NCI-H526 treated with DMSO at 0.1 percent for 48 hours (cell line): ENCODE data around the gene MYL3.
A peak's percentile ranks its signal among the peaks of the same experiment; 100 is the strongest.

Experiments used
- DNase-seq: peaks from one replicate; lab custom pipeline; 2025; lab: John Stamatoyannopoulos, UW

The MYL3 gene

DNA sequence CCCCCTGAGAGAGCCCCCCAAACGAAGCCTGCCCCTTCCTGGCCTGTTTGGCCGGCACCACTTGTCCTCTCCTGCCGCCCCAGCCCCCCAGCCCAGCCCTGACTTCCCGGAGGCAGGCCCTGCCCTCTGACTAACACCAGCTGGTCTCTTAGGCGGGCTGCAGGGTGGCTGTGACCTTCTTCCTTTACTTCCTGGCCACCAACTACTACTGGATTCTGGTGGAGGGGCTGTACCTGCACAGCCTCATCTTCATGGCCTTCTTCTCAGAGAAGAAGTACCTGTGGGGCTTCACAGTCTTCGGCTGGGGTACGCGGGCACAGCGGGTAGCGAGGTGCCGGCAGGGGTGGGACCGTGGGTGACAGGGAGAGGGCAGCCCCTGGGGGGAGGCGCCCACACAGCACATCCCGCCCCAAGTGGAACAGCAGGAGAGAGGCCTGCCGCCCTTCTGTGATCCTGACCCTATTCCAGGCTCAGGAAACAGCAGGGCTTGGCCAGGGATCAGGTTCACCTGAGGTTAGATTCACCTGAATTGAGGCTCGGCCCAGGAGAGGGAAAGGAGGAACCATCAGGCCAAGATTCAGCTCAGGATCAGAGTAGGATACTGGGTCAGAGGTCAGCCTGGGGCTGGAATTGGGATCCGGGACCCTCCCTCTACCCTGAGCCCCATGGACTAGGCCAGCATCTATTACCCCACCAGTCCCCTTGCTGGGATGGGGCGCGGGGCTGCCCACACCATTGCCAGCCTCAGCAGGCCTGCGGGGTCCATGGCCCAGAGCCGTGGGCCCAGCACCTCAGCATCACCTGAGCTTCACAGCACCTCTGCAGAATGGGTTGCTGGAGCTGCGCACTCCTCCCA is 36.1 kb upstream of the MYL3 start:
- DNase-seq: no peak

DNA sequence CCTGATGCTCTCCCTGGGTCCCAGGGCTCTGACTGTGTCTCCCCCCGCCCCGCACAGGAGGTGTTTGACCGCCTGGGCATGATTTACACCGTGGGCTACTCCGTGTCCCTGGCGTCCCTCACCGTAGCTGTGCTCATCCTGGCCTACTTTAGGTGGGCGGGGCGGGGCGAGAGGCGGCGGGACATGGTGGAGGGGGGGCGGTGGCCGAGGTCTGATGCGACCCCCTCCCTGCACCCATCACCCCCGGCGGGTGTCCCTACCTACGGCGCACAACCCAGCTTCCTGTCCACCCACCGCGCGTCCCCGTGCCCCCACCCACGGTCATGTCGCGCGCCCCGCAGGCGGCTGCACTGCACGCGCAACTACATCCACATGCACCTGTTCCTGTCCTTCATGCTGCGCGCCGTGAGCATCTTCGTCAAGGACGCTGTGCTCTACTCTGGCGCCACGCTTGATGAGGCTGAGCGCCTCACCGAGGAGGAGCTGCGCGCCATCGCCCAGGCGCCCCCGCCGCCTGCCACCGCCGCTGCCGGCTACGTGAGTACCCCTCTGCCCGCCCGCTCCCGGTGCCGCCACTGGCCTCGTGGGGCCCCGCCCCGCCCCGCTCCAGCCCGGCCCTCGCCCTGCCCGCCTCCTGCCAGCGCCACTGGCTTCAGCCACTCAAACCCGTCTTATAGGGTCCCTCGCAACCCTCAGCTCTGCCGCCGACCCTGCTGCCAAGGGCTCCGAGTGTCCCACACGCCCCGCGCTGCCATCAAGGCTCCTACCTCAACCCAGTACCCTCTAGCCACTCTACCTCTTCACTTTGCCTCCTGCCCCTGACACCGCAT is 35.3 kb upstream of the MYL3 start:
- no peak for DNase-seq

DNA sequence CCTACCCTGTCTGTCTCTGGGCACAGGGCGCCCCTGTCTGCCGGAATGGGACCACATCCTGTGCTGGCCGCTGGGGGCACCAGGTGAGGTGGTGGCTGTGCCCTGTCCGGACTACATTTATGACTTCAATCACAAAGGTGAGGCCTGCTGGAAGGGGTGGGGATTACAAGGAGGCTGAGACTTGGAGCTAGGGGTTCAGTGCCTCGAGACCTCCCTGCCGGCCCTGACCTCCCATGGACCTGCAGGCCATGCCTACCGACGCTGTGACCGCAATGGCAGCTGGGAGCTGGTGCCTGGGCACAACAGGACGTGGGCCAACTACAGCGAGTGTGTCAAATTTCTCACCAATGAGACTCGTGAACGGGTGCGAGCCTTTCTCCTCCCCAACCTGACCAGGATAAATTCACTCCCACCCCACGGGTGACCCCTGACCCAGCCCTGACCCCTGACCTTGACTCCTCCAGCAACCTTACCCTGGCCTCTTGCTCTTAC is 34.6 kb upstream of the MYL3 start:
- no peak for DNase-seq

DNA sequence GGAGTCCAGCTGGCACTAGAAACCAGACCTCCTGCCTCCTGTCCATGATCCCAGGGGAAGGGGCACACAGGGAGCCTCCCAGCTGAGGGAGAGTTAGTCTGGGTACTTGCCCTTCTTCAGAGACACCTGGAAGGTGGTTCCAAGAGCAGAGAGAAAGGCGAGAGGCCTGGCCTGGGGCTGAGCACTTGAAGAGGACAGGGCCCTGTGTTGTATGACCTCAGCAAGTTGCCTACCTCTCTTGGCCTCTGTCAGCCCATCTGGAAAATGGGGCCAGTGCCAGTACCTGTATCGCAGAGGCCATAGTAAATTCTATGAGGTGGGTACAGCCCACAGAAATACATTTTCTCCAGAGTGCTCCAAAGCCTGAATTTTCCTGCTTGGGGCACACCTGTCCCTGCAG is 33.8 kb upstream of the MYL3 start:
- DNase-seq: no peak

DNA sequence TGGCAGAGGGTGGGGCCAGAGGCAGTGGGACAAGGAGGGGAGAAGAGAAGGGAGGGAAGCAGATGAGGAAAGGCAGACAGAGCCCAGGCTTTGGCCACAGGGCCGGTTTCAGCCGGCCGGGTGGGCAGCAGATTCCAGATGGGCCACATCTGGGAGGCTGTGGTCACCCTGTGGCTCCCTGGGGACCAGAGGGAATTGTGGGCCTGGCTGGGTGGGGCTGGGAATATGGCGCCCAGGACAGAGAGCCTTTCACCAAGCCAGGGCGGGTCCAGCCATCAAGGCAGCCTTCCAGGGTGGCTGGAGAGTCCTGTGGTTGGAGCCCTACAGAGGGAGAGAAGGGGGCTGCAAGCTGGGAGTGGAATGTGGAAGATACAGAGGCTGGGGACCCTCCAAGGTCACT is 33.1 kb upstream of the MYL3 start:
- no peak for DNase-seq

DNA sequence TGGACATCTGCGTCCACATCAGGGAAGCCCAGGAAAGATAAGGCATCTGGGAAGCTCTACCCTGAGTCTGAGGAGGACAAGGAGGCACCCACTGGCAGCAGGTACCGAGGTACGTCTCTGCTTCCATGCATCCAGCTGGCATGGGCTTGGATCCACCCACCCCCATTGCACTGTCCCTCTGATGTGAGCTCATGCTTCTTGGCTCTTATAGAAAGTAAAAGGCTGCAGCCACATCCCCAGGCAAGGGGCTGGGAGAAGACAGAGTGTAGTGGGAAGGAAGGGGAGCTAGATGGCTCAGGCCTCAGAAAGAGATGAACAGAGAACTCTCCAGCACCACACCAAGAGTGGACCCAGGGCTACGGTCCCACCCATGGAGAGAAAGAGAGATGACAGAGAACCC is 32.5 kb upstream of the MYL3 start:
- no peak for DNase-seq

DNA sequence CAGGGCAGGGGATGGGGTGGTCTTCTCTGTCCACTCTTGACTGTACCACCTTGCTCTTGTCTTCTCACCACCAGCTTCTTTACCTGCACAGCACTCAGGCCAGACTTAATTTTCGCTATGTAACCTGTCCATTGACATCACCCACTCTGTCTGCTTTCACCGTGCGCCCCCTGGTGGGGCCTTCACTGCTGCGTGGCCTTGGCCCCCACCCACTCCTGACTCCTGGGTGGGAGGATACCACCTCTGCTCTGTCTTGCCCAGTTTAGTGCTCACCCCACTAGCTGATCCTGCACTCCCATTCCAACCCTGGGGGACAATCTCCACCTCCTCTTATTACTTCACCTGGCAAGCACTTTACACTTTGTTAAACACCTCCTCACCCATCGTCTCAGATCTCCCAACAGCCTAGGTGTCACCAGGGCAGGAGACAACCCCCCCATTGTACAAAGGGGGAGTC is 32.0 kb upstream of the MYL3 start:
- DNase-seq: peak; percentile 38

DNA sequence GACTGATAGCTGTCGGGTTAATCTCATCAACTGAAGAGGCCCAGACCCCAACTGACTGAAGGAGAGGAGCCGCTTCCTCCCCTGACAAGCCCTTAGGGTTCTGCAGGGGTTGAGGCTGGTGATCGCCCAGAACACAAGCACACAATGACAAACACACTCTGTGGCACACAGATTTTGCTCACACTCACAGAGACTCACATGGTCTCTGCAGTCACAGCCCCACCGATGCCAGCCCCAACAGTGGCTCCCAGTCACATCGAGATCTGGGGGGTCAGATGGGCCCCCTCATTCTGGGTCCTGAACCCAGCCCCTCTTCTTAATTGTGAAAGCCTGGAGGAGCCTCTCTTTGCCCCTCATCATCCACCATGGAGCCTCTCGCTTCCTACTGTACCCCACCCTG is 31.0 kb upstream of the MYL3 start:
- no peak for DNase-seq

DNA sequence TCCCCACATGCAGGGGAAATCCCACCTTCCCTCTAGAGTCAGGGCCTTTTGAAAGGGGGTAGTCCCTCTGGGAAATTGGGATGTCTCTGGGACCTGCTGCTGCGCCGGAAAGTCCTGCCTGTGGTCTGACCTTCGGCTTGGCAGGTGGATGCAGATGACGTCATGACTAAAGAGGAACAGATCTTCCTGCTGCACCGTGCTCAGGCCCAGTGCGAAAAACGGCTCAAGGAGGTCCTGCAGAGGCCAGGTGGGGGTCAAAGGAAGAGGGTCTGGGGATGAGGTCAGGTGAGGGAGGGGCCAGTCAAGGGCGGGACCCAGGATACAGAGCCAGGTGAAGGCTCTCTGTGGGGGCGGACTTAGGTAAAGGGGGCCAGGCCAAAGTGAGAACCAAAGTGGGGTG is 30.5 kb upstream of the MYL3 start:
- DNase-seq: no peak

DNA sequence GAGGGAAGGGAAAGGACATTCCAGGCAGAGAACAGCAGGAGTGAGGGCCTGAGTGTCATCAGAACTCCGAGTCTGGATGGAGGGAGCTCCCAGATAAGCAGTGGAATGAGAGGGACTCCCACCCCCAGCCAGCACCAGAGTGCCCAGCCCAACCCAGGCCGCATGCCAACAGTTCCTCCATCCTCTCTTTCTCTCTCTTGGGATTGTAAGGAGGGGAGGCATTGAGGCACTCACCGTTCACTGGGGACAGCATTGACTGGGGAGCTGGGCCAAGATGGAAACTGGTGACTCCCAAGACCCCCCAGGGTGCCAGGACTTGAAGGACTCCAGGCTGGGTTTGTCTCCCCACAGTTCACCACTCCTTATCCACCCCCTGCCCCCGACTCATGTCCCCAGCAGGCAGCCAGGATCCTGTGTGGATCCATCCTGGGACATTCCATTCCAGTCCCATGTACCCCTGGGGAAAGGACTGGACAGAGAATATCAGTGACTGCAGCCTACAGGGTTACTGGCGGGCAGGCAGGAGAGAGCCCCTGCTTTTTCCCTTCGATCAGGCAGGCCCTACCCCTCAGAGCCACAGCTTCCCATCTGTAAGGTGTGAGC is 30.0 kb upstream of the MYL3 start:
- no peak for DNase-seq

DNA sequence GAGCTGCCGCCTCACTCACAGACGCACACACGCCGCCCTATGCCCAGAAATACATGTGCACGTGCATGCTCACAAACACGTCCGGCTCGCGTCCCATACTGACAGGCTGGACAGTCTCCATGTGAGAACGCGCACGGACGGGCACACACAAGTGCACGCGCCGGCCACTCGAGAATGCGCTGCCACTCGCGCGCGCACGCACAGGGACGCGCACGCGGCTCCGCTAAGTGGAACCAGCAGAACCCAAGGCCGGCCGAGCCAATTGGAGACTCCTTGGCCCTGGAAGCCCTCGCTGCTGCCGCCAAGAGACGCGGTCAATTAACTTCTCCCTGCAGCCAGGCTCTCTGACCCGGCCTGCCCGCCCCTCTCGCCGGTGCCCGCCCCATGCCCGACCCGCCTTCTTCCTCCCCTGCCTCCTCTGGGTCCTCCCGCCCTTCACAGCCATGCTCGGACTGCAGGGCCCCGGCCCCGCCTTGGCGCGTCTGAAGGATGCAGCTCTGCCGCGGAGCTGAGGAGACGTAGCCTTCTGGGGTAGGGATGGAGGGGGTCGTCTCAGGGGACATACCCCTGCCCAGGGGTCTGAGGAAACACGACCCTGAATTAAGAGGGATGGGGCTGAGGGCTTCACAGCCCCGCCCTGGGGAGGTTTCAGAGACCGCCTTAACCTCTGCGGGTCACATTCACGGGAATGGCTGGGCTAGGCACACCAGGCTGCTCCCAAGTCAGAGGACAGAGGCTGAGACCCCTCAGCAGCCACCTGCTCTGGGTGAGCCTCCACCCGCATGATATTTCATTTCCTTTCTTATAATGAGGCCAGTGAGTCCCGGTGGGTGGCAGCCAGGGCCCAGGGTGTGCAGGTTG is 29.3 kb upstream of the MYL3 start:
- DNase-seq: no peak

DNA sequence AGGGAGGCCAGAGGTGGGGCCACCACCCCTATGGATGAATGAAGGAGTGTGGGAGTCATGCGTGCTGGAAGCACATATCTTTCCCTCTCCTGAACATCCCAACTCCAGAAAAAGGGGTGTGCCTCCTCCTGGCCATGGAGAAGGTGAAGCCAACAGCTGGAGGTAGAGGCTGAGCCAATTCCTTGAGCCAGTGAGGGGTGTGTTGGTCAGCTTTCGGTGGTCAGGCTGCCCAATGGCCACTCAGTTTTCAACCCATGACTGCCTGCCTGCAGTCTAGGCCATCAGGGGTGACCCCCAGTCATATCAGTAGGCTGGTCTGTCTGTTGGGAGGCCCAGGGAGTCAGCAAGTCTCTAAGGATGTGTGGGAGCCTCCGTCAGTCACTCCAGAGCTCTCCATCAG is 27.9 kb upstream of the MYL3 start:
- DNase-seq: no peak

DNA sequence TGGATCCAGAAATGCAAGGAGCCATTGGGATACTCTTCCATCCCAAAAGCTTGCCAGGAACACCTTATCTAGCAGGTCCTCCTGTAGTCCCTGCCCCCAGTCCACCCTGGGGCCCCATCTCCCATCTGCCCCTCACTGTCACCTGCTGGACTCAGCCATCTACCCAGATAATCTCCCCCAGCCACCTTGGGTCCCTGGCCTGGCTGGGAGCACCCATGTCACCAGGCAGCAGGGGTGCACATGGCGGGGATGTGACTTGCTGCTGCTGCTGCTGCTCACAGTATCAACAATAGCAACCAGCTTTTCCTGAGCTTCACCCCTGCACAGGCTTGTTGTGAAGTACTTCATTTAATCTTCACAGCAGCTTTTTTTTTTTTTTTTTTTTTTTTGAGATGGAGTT is 26.9 kb upstream of the MYL3 start:
- no peak for DNase-seq

DNA sequence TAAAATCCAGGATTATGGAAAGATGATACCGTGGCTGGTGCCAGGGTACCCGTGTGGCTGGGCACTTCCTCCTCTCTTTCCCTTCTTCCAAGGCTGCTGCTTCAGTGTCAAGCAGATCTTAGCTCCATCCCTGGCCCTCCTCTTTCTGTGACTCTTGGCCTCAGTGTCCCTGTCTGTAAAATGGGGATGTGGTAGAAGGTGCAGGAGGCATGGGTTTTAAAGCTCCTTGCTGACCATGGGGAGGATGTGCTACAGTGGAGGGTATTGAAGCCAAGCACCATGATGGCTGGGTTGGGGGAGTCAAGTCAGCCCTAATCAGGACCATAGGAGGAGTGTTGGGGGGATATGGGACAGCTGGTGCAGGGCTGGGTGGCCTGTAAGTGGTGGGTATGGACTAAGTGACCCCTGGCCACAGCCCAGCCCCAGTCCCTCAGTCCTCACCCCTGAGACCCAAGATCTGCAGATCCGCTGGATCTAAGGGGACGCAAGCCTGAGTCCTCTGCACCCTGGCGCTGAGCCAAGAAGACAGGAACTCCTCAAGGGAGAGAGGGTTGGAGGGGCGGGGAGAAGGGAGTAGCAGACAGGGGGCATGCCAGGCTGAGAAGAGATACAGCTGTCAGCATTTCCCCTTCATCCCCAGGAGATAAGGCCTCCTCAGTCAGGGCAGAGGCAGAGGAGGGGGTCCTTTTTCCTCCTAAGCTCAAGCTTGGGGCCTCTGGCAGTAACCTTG is 26.3 kb upstream of the MYL3 start:
- DNase-seq: no peak

DNA sequence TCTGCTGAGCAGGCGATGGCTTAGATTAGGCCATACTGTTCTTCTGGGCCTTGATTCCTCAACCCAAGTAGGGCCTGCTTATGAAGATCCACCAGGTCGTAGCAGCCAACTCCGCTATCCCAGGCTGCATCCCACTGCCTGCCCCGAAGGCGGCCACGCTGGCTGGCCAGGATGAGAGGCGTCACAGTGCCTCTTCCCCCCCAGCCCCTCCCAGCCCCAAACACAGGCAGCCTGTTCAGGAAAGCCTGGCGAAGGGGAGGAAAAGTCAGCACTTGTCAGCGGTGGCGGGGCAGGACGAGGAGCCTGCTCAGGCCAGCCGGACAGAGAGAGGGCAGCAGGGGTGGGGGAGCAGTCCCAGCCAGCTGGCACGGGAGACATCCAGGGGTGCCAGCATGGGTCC is 25.5 kb upstream of the MYL3 start:
- no peak for DNase-seq

DNA sequence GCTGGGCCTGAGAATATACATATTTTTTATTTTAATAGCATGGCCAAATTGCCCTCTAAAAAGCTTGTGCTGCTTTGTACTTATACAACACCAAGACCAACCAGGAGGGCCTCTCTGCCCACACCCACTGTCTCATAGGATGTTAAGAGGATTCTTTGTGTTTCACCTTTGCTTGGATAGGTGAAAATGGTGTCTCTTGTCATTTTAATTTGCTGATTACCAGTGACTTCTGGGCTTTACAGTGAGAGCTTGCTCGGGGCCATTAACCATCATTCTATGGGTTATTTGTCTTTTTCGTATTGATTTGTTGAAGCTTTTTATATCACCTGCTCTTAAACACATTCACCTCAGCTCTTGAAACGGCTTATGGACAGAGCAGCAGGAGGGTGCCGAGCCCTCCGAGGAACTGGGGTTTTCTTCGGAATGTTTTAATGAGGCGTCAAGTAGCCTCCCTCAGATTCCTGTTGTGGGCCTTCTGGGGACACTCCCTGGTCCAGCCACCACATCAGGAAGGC is 24.8 kb upstream of the MYL3 start:
- DNase-seq: no peak

DNA sequence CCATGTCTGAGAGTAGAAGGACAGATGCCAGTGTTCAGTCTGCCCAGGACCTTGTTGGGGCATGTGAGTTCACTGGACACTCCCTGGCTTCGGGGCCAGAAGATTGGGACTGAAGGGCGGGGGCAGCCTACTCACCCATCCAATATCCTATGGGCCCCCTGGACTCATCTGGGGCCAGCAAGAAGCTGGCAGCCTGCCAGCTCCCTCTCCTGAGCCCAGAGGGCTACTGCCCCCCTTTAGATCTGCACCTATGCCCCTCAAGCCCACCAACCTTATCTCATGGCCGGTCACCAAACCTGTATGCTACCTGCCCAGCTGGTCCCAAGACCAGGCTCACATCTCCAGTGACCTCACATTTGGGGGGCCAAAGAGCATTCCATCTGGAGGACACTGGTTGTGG is 22.4 kb upstream of the MYL3 start:
- DNase-seq: no peak

DNA sequence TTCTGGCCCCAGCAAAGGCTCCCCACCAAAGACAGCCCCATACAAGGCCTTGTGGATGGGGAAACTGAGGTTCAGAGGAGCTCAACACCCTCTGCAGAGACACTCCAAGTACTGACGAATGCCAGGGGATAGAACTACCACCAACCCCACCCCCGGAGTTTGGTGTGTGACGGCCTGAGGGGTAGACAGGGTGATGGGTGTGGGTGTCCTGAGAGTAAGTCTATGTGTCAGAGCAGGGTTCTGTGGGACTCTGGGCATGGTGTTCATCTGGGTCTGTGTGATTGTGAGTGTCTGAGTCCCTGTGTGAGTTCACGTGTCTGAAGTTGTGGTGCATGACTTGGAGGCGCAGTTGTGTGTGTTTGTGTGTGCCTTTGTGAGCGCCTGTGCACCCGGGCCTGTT is 21.7 kb upstream of the MYL3 start:
- DNase-seq: no peak

DNA sequence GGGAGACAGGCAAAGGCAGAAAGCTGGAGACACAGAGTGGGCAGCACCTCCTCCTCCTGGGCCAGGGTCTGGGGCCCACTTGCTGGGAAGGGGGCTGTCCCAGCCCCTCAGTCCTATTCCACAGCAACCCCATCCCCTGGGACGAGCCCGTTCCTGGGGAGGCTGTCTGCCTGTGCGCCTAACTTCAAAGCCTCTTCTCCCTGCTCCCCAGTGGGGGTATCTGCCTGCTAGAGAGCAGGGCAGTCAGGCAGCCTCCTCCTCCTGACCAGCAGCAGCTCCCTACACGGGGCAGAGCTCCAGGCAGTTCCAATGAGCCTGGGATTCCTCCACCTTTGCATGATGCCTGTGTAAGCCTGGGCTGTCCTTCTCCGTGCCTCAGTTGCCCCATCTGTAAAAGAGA is 21.2 kb upstream of the MYL3 start:
- DNase-seq: no peak

DNA sequence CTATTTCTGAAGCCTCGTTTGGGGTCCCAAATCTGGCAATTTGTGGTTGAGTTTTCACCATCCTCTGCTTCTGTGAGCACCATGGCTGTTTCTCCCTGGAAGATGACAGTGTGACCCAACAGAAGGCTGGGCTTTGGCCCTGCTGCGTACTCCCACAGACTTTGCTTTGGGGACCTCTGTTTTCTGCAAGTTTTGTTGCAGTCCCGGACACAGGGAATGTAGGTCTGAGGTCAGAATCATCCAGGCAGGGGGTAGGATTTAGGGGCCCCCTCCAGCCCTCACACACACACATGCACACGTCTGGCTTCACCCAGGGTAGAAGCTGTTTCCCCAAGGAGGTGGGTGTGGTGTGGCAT is 20.6 kb upstream of the MYL3 start:
- DNase-seq: no peak
